HG02571 (cell line): ENCODE measurements around the gene FAAH.

ENCODE experiments used
- ATAC-seq: cut with Tn5 transposase; IDR thresholded peaks from one replicate; pipeline ENCODE4 v1.9.1; 2021; ENCODE audit warnings: mild to moderate bottlenecking, moderate library complexity; ENCODE audit not compliant: unreplicated experiment

The FAAH gene

DNA sequence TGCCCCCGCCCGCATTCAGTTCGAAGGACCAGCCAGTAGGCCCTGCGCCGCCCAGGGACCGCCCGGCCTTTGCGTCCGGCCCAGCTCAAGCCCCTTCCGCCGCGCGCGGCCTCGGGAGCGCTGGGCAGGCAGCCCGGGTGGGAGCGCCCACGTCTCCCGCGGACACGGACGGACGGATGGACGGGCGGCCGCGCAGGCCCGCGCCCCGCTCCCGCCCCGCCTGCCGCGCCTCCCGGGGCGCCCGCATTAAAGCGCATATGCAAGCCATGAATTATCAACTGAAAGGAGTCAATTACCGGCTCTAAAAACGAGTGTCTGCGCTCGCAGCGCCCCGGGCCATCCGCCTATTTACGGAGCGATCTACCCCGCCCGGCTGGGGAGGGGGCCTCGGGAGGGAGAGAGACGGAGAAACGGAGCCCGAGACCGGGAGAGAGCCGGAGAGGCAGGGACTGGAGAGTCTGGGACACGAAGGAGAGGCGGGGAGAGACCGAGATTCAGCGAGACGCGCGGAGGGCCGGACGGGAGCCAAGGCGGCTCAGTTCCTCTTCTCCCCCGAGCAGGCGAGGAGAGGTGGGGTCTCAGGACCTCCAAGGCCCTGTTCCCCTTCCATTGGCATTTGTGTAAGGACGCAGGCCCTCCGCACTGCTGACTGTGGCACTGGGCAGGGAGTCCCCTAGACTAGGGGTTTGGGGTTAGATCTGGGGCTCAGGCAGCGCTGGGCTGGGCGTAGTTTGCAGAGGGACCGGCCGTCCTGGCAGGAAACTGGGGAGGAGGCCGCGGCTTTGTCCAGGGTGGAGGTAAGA is 54.2 kb downstream of the FAAH start:
- ATAC-seq, result no peak

DNA sequence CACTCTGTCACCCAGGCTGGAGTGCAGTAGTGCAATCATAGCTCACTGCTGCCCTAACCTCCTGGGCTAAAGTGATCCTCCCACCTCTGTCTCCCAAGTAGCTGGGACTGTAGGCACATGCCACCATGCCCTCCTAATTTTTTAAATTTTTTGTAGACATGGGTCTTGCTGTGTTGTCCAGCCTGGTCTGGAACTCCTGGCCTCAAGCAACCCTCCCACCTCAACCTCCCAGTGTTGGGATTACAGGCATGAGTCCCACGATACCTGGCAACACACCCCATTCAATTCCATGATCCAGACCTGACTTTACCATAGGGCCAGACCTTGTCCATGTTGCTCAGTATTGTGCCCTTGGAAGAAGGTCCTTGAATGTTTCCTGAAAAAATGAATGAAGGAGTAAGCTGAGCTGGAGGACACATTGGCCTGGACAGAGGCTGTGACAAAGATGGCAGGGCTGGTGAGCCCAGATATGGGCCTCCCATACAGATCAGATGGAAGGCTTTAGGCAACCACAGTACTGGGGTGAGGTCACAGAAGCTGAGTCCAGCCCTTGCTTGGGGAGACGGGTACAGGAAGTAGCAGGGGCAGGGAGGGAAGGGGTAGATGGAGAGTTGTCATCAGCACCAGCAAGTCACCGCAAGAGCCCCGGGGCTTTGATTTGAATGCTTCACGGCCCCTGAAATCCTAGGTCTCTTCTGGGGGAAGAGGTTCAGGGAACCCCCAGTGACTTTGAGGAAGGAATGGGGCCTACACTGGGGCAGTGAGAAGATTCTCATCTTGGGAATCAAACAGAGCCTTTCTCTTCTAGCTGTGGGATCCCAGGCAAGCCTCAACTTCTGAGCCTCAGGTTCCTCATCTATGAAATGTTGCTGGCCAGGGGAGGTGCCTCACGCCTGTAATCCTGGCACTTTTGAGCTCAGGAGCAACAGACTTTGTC is 55.4 kb downstream of the FAAH start:
- no peak for ATAC-seq

DNA sequence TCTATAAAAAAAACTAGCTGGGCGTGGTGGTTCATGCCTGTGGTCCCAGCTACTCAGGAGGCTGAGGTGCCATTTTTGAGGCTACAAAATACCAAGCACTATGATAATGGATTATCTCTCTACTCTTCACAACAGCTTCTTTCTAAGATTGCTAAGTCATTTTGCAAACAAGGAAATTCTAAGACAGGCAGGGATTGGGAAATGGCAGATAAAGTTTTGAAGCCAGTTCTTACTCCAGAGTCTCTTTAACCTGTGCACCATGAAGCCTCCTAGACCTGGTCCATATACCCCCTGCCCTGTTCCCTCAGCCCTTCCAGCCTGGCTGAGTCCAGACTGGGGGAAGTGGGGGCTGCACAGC is 56.0 kb downstream of the FAAH start:
- no peak for ATAC-seq

DNA sequence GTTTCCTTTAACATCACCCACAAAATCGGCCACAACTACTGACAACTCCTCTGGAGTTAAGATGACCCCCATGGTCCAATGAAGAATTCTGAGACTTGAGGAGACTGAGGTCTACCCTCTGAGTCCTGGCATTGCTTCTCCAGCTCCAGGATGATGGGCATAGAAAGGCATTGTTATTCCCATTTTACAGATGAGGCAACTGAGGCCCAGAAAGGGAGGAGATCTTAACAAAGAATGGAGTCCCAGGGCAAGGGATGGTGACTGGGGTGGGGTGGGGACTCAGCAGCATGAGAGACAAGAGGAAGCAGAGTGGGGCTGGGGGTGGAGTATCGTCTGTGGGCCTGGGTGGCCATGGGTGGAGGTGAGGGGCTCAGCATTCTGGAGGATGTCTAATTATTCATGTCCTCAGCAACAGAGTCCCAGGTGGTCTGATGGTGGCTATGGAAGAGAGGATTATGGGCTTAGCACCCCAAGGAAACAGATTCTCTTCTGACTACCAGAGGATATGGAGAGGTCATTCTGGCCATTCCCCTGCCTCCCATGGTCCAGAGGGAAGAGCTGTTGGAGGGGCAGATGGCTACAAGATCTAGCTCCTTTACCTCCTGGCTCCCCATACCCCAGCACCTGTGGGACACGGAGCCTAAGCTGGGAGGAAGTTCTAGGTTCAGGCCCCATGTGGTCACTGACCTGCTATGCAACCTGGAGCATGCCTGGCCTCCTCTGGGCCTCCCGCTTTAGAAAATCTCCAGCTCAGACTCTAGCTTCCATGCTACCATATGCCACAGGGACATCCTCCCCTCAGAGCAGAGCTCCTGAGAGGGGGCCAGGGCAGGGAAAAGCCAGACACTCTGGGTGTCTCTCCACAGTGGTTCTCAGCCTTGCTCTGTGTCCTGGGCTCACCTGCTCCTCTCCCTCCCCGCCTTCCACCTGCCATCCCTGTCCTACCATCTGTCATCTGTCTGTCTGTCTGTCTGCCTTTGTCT is 58.1 kb downstream of the FAAH start:
- ATAC-seq, result no peak

DNA sequence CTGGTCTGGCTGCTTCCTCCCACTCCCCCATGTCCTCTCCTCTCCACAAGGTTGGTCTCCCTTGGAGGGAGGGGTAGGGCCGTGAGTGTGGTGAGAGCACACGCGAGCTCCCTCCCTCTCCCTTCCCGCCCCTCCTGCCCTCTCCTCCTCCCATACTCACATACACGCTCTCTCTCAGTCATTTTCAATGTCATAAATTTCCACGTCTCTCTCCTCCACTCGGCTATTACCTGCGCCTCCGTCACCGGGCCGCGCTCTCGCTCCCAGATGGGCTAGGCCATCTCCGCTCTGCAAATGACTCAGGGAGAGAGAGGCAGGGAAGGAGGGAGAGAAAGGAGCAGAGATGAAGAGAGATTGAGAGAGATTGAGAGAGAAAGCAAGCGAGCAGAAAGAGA is 58.8 kb downstream of the FAAH start:
- no peak for ATAC-seq

DNA sequence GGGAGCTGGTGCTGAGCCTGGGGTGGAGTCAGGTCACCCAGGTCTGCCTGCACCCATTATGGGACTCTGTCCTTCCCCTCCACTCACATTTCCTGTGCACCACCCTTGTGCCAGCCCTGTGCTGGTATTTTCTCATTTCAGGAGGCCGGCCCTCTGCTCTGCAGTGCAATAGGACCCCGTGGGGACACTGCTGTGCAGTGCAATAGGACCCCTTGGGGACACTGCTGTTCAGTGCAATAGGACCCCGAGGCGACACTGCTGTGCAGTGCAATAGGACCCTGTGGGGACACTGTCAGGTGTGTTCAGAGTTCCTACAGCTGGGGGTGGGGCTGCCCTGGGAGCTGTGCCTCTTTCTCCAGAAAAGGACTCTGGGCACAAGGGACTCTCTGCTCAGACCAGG is 59.3 kb downstream of the FAAH start:
- ATAC-seq, result no peak

DNA sequence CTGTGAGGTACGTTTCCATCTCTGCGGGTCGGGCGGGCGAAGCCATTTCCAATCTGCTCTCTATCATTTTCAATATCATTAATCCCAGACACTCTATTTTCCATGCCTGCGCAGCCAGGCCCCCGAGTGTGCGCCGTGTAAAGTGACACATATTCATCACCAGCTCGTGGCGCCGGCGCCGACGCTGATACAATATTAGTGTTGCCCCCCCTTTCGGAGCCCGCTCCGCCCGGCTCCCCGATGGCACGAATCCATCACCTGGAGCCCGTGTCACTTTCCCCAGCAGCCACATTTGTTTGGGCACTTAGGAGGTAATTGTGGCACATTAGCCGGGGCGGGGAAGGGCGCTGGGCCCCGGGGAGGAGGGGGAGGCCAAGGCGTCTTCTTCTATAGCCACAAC is 61.8 kb downstream of the FAAH start:
- no peak for ATAC-seq

DNA sequence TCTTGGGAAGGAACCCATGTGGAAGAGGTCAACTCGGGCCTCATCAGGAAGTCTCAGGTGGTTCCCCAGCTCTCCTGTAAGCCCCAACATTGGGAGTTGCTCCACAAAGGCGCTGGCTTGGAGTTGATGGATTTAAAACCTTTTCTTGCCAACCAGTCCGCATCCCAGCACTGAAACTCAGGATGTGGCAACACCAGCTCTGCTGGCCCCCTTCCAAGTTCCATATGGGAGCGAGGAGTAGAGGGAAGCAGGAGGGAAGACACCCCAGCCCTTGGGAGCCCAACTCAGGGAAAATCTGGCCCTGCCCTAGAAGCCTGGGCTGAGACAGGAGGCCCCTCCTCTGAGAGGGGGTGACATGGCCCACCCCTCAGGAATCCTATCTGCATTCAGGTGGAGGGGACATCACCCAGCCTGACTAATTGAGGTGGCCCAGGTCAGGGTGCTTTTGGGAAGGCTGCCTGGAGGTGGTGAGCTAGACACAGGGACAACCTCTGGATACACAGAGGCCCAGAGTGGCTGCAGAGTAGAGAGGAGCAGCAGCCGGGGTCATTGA is 62.4 kb downstream of the FAAH start:
- ATAC-seq, result no peak

DNA sequence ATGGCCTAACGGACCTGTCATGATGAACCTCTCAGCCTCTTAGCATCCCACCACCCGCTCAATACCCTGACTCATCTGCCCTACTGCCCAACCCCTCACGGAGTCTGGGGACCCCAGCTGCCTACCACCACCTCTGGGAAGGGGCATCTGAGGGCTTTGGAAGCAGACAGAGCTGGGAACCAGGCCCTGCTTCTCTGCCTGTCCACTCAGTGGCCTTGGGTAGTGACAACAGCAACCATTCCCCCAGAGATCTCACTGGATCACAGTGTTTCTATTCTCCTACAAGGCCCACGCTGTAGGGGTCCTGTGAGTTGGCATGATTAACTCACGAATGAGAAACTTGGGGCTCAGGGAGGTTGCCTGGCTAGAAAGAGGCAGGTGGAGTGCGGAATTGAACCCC is 63.1 kb downstream of the FAAH start:
- no peak for ATAC-seq

DNA sequence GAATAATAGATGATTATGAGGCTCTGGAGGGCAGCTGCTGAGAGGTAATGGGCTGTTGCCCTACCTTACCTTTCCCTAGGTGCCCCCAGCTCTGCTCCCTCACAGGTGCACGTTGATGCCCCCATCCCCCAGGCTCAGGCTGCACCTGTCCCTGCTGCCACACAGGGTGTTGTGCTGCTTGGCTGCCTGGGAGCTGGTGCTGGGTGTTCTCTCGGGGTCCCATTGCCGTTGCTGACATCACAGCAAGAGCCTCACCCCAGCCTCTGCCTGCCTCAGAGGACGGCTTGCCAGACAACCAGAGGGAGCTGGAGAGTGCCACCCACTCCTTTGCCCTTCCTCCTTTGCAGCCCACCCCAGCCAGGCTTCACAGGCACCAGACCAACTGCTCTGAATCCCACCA is 64.1 kb downstream of the FAAH start:
- no peak for ATAC-seq

DNA sequence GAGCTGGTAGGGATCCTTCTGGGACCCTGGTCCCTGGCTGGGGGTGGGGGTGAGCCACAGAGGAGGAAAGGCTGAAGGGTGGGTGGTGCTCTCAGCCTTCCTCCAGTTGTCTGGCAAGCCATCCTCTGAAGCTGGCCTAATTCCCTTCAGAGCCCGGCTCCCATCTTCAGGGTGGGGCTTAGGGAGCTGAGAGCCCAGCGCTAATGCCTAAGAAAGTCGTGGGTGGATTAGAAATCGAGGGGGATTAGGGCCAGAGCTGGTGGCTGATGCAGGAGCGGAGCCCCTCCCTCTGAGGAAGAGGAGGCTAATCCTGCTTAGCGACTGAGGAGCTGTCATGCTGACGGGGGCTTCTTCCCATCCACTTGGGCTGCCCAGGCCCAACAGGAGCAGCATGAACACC is 64.7 kb downstream of the FAAH start:
- no peak for ATAC-seq

DNA sequence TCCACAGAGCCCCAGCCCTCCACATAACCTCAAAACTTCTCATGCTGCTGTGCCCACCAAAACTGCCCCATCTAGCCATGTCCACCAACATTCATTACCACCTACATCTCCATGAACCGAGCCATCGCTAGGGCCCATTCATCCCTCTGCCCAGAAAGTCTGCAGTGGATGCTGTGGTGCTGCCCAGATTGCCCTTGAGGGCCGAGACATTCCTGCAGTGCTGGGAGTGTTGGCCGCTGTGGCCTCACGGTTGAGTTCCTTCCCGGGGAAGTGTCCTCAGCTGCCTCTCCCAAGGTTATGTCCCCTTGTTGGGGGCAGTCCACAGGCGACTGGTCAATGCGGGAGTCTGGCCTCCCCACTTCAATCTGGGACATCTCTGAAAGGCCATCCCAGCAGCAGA is 65.2 kb downstream of the FAAH start:
- no peak for ATAC-seq

DNA sequence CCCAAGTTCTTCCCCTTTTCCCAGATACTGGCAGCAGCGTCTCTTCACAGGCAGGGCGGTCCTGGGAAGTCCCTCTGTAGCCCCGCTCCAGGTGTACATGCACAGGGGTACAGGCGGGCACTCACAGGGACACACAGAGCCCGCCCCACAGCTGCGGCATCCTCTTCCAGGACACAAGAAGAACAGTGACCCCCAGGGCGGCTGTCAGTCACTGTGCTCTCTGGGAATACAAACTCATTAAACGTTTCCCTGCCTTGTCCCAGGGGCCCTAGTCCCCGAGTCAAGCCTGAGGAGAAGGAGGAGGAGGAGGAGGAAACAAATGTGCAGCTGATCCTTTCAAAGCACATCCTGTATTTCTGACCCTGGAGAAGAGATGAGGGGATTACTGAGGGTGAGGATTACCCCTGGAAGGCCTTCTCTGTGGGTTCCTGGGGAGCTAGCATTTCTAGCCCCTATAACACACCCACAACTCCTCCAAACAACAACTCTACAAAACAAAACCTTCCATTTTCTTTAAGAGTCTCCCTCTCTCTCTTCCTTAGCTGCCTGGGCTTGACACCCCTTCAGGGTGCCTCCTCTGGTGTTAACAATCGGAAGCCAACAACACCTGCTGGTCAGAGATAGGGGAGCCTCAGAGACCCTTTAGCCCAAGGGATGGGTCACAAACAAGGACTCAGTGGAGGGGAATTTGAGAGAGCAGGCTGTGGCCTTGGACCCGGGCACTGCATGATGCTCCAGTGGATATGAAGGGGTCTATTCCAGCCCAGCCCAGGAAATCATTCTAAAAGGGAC is 67.1 kb downstream of the FAAH start:
- no peak for ATAC-seq

DNA sequence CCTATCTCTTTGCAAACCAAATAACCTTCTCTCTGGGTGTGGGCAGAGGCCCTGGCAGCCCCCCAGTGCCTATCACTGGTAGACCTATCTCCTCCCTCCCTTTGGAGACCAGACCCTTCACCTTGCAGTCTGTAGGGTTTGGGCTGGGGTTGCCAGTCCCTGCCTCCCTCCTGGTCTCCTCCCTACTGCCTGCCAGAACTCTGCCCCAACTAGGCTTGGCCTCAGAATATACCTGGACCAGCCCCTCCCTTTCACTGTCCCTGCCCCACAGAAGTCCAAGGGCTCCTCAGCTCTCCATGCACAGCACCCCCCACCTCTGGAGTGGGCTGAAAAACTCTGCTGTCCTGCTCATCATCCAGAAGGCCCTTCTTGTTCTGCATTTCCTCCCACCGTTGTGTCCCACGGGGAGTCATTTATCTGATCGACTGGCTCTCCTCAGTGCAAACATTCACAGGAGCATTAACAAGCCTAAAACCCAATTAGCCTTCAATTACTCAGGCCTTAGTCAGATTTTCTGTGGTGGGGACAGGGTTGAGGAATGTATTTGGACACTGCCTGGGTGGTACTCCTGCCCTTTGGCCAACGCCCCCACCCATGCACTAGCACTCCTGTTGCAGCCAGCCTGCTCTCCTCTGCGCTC is 67.8 kb downstream of the FAAH start:
- ATAC-seq, result no peak
